ENCODE measurements around the gene IGFL3.

DNA sequence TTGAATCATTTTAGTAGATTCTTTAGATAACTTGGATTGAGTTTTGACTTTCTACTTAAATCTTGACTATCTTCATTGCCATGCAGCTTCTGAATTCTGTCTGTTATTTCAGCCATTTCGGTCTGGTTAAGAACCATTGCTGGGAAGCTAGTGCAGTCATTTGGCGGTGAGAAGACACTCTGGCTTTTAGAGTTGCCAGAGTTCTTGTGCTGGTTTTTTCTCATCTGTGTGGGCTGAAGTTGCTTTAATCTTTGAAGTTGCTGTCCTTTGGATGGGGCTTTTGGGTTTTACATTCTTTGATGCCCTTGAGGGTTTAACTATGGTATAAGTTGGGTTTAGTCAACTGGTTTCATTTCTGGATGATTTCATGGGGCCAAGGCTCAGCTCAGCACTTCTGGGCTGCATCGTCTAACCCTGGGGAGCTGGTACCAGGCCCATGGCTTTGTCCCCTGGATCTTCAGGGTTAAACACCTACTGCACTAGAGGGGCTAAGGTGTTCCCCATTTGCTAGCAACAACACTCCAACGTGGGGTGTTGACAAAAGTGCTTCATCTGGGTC, 13.5 kb upstream of the IGFL3 start:
- TF ChIP-seq, protein P1, sequence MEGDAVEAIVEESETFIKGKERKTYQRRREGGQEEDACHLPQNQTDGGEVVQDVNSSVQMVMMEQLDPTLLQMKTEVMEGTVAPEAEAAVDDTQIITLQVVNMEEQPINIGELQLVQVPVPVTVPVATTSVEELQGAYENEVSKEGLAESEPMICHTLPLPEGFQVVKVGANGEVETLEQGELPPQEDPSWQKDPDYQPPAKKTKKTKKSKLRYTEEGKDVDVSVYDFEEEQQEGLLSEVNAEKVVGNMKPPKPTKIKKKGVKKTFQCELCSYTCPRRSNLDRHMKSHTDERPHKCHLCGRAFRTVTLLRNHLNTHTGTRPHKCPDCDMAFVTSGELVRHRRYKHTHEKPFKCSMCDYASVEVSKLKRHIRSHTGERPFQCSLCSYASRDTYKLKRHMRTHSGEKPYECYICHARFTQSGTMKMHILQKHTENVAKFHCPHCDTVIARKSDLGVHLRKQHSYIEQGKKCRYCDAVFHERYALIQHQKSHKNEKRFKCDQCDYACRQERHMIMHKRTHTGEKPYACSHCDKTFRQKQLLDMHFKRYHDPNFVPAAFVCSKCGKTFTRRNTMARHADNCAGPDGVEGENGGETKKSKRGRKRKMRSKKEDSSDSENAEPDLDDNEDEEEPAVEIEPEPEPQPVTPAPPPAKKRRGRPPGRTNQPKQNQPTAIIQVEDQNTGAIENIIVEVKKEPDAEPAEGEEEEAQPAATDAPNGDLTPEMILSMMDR (IDR thresholded peaks at IDR 0.05; ENCODE audit: low read depth, low read length, poor library complexity, severe bottlenecking): no peak
- TF ChIP-seq EZH2phosphoT487 (IDR thresholded peaks at IDR 0.05; ENCODE audit: borderline replicate concordance, low read length): no peak
